H9 (cell line): ENCODE measurements around the gene LRP1B. TPM values are rescaled to one million over a fixed set of nuclear protein-coding genes. Genes with fewer than 3 reads are reported as not detected.

Source experiments
- DNase-seq: peaks from one replicate; pipeline ENCODE4 v3.0.0-alpha.2; 2017
- H2AFZ ChIP-seq: one replicate; pipeline ENCODE4 v1.6.1; 2013; ENCODE audit warnings: mild to moderate bottlenecking, low read length, control low read depth, moderate library complexity
- H2AK5ac ChIP-seq: 2 replicates; pipeline ENCODE4 v1.6.1; 2013; ENCODE audit warnings: low read length, control low read depth, mixed read lengths; ENCODE audit not compliant: insufficient read length
- H2BK120ac ChIP-seq: one replicate; pipeline ENCODE4 v1.6.1; 2013; ENCODE audit warnings: low read depth, mild to moderate bottlenecking, low read length, control low read depth, inconsistent platforms; ENCODE audit not compliant: poor library complexity, severe bottlenecking
- H2BK12ac ChIP-seq: 2 replicates; pipeline ENCODE4 v1.6.1; 2013; ENCODE audit warnings: low read length, control low read depth, mixed read lengths, low read depth; ENCODE audit not compliant: insufficient read length
- H2BK15ac ChIP-seq: 2 replicates; pipeline ENCODE4 v1.6.1; 2013; ENCODE audit warnings: low read depth, low read length, control low read depth
- H2BK20ac ChIP-seq: one replicate; pipeline ENCODE4 v1.6.1; 2013; ENCODE audit warnings: low read depth, mild to moderate bottlenecking, low read length, control low read depth, inconsistent platforms; ENCODE audit not compliant: poor library complexity, severe bottlenecking
- H2BK5ac ChIP-seq: 2 replicates; pipeline ENCODE4 v1.6.1; 2013; ENCODE audit warnings: low read length, control low read depth, mixed read lengths; ENCODE audit not compliant: insufficient read length
- H3K14ac ChIP-seq: 2 replicates; pipeline ENCODE4 v1.6.1; 2013; ENCODE audit warnings: low read length, control low read depth; ENCODE audit not compliant: insufficient read depth
- H3K18ac ChIP-seq: 2 replicates; pipeline ENCODE4 v1.6.1; 2013; ENCODE audit warnings: low read depth, mild to moderate bottlenecking, mixed read lengths, low read length, control low read depth; ENCODE audit not compliant: insufficient read length
- H3K23ac ChIP-seq: 2 replicates; pipeline ENCODE4 v1.6.1; 2013; ENCODE audit warnings: low read length, control low read depth, mixed read lengths, low read depth; ENCODE audit not compliant: insufficient read length
- H3K23me2 ChIP-seq: 2 replicates; pipeline ENCODE4 v1.6.1; 2013; ENCODE audit warnings: low read depth, mild to moderate bottlenecking, mixed read lengths, low read length, control low read depth; ENCODE audit not compliant: insufficient read length, poor library complexity, severe bottlenecking
- H3K27ac ChIP-seq: 2 replicates; pipeline ENCODE4 v1.5.1; 2013; ENCODE audit warnings: low read length, control low read depth, mixed read lengths, low read depth; ENCODE audit not compliant: insufficient read length
- H3K27me3 ChIP-seq: 2 replicates; pipeline ENCODE4 v1.6.1; 2013; ENCODE audit warnings: low read length, control low read depth, inconsistent platforms; ENCODE audit not compliant: insufficient read depth
- H3K4ac ChIP-seq: 2 replicates; pipeline ENCODE4 v1.6.1; 2013; ENCODE audit warnings: low read depth, mild to moderate bottlenecking, control low read depth, inconsistent platforms, low read length, moderate library complexity
- H3K4me1 ChIP-seq: 2 replicates; pipeline ENCODE4 v1.6.1; 2013; ENCODE audit warnings: low read length, control low read depth, inconsistent platforms; ENCODE audit not compliant: insufficient read depth
- H3K4me2 ChIP-seq: 2 replicates; pipeline ENCODE4 v1.6.1; 2013; ENCODE audit warnings: low read length, control low read depth, mixed read lengths; ENCODE audit not compliant: insufficient read length, insufficient read depth
- H3K56ac ChIP-seq: 2 replicates; pipeline ENCODE4 v1.6.1; 2013; ENCODE audit warnings: low read depth, mild to moderate bottlenecking, mixed read lengths, low read length, control low read depth; ENCODE audit not compliant: insufficient read length
- H3K79me1 ChIP-seq: 2 replicates; pipeline ENCODE4 v1.6.1; 2013; ENCODE audit warnings: low read depth, mild to moderate bottlenecking, moderate library complexity, low read length, control low read depth, inconsistent platforms; ENCODE audit not compliant: insufficient read depth, poor library complexity, severe bottlenecking
- H3K79me2 ChIP-seq: 2 replicates; pipeline ENCODE4 v1.6.1; 2013; ENCODE audit warnings: low read length, control low read depth, inconsistent platforms; ENCODE audit not compliant: insufficient read depth
- H3K9ac ChIP-seq: 2 replicates; pipeline ENCODE4 v1.6.1; 2013; ENCODE audit warnings: low read length, control low read depth, mixed read lengths; ENCODE audit not compliant: insufficient read length; ENCODE audit errors: extremely low read depth
- H3K9me3 ChIP-seq: one replicate; pipeline ENCODE4 v1.6.1; 2013; ENCODE audit warnings: low read depth, low read length, inconsistent platforms; ENCODE audit not compliant: control insufficient read depth
- H3T11ph ChIP-seq: one replicate; pipeline ENCODE4 v1.6.1; 2013; ENCODE audit warnings: mild to moderate bottlenecking, low read length, control low read depth, inconsistent platforms
- H4K20me1 ChIP-seq: one replicate; pipeline ENCODE4 v1.6.1; 2013; ENCODE audit not compliant: control insufficient read depth, insufficient read length, insufficient read depth
- H4K5ac ChIP-seq: 2 replicates; pipeline ENCODE4 v1.6.1; 2013; ENCODE audit warnings: low read depth, mild to moderate bottlenecking, mixed read lengths, low read length, control low read depth; ENCODE audit not compliant: insufficient read length
- H4K8ac ChIP-seq: replicated peaks from 2 replicates; pipeline ENCODE4 v1.6.1; 2013; ENCODE audit warnings: low read length, control low read depth, mixed read lengths, low read depth; ENCODE audit not compliant: insufficient read length
- H4K91ac ChIP-seq: 2 replicates; pipeline ENCODE4 v1.6.1; 2013; ENCODE audit warnings: low read depth, mild to moderate bottlenecking, moderate library complexity, mixed read lengths, low read length, control low read depth; ENCODE audit not compliant: insufficient read length
- H3K27ac Mint-ChIP-seq, 3 experiments: 2 replicates in 2 of 3; 3 replicates in 1 of 3; pipeline ENCODE4 v1.8.0; 2020 to 2021; ENCODE audit warnings: mixed read lengths in 3 of 3, mild to moderate bottlenecking in 1 of 3, moderate library complexity in 1 of 3
- H3K27me3 Mint-ChIP-seq: 2 replicates; pipeline ENCODE4 v1.8.0; 2021; ENCODE audit warnings: low read depth, mild to moderate bottlenecking, moderate library complexity, mixed read lengths
- H3K36me3 Mint-ChIP-seq, 3 experiments: 2 replicates in 2 of 3; 3 replicates in 1 of 3; pipeline ENCODE4 v1.8.0; 2020 to 2021; ENCODE audit warnings: low read depth in 3 of 3, mixed read lengths in 3 of 3; ENCODE audit not compliant: insufficient read depth in 1 of 3
- H3K4me1 Mint-ChIP-seq, 2 experiments: 2 replicates each; pipeline ENCODE4 v1.8.0; 2020; ENCODE audit warnings: mixed read lengths in 2 of 2
- H3K4me3 Mint-ChIP-seq, 2 experiments: 2 replicates in 1 of 2; 3 replicates in 1 of 2; pipeline ENCODE4 v1.8.0; 2020 to 2021; ENCODE audit warnings: mild to moderate bottlenecking in 2 of 2, mixed read lengths in 2 of 2, moderate library complexity in 1 of 2
- H3K9me3 Mint-ChIP-seq, 2 experiments: 2 replicates in 1 of 2; 3 replicates in 1 of 2; pipeline ENCODE4 v1.8.0; 2020; ENCODE audit warnings: mild to moderate bottlenecking in 2 of 2, mixed read lengths in 2 of 2, moderate library complexity in 1 of 2
- WGBS: extraction: QIAGEN DNeasy Blood & Tissue Kit; methylation state at CpG from one replicate; pipeline ENCODE4 v1.1.7; 2013; ENCODE audit warnings: missing lambda C conversion rate, low lambda C conversion rate, mixed read lengths; ENCODE audit not compliant: insufficient read length; ENCODE audit errors: extremely low coverage; 5-methylcytosine and 5-hydroxymethylcytosine counted together
- total RNA-seq: library from RNA; stranded (reverse); gene quantifications from 2 replicates; pipeline ENCODE4 v1.2.1, GENCODE V29; 2021
- TF ChIP-seq, protein P1 (sequence below): fragments of 200-600 bp; sonication (generic); conservative IDR thresholded peaks from 3 replicates; pipeline ENCODE4 v1.8.0; 2021; ENCODE audit warnings: antibody characterized with exemption, mild to moderate bottlenecking

Gene LRP1B
- total RNA-seq, 1 experiment from 2014 or later: not detected

- Histone ChIP-seq H3K9ac (no peak overlapping the region), H3K9me3 (no peaks in the 10 kb centered on the region), H2BK5ac (no peak overlapping the region), H3K23ac (no peak overlapping the region), H2BK20ac (no peak overlapping the region), H3K14ac (no peak overlapping the region), H3K23me2 (no peaks in the 10 kb centered on the region), H2BK12ac (no peak overlapping the region), H3K56ac (no peak overlapping the region), H2AK5ac (no peak overlapping the region), H2BK15ac (no peak overlapping the region), H3K4me2 (no peak overlapping the region), H2AFZ (no peak overlapping the region), H3K4ac (no peak overlapping the region), H3K27me3 (no peaks in the 10 kb centered on the region), H3T11ph (no peak overlapping the region), H4K20me1 (no peaks in the 10 kb centered on the region), H4K5ac (no peak overlapping the region), H3K79me2 (no peaks in the 10 kb centered on the region), H3K18ac (no peak overlapping the region), H4K91ac (no peak overlapping the region), H3K4me1 (no peaks in the 10 kb centered on the region), H4K8ac (no peak overlapping the region), H3K27ac (no peak overlapping the region), H2BK120ac (no peak overlapping the region), H3K79me1 (no peaks in the 10 kb centered on the region)
- no peak for DNase-seq
- Mint-ChIP-seq H3K27me3 (no peaks in the 10 kb centered on the region), H3K4me1 (peaks cover 16 to 20% of the 10 kb centered on the region in 2 experiments), H3K27ac (no peak overlapping the region), H3K9me3 (no peaks in the 10 kb centered on the region), H3K36me3 (no peaks in the 10 kb centered on the region), H3K4me3 (no peak overlapping the region)
- no CpG with 5 or more reads among the region's 5 CpGs for WGBS
- TF ChIP-seq, protein P1, sequence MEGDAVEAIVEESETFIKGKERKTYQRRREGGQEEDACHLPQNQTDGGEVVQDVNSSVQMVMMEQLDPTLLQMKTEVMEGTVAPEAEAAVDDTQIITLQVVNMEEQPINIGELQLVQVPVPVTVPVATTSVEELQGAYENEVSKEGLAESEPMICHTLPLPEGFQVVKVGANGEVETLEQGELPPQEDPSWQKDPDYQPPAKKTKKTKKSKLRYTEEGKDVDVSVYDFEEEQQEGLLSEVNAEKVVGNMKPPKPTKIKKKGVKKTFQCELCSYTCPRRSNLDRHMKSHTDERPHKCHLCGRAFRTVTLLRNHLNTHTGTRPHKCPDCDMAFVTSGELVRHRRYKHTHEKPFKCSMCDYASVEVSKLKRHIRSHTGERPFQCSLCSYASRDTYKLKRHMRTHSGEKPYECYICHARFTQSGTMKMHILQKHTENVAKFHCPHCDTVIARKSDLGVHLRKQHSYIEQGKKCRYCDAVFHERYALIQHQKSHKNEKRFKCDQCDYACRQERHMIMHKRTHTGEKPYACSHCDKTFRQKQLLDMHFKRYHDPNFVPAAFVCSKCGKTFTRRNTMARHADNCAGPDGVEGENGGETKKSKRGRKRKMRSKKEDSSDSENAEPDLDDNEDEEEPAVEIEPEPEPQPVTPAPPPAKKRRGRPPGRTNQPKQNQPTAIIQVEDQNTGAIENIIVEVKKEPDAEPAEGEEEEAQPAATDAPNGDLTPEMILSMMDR: no peak
Observed at GRCh38 chr2:140929849-140930248, 1201.0 kb downstream of the LRP1B start.
